DND-41 (cell line): ENCODE measurements around the gene COG5.

ENCODE experiments used
- CTCF ChIP-seq: IDR thresholded peaks from 2 replicates; pipeline ENCODE4 v1.5.1; 2012; ENCODE audit warnings: borderline replicate concordance, low read length, moderate library complexity, mild to moderate bottlenecking; ENCODE audit not compliant: poor library complexity, severe bottlenecking; ENCODE audit errors: extremely low read depth
- EZH2 ChIP-seq: IDR thresholded peaks from 3 replicates; pipeline ENCODE4 v1.6.1; 2012; ENCODE audit warnings: borderline replicate concordance, low read depth, mild to moderate bottlenecking, moderate library complexity, low read length, inconsistent platforms; ENCODE audit not compliant: severe bottlenecking

GRCh38 chr7:107166736-107167426 lies 396.8 kb downstream of the COG5 start:
- TF ChIP-seq CTCF (no peak), EZH2 (no peak)
